ENCODE measurements around the gene MDM2.

MDM2 gene

DNA sequence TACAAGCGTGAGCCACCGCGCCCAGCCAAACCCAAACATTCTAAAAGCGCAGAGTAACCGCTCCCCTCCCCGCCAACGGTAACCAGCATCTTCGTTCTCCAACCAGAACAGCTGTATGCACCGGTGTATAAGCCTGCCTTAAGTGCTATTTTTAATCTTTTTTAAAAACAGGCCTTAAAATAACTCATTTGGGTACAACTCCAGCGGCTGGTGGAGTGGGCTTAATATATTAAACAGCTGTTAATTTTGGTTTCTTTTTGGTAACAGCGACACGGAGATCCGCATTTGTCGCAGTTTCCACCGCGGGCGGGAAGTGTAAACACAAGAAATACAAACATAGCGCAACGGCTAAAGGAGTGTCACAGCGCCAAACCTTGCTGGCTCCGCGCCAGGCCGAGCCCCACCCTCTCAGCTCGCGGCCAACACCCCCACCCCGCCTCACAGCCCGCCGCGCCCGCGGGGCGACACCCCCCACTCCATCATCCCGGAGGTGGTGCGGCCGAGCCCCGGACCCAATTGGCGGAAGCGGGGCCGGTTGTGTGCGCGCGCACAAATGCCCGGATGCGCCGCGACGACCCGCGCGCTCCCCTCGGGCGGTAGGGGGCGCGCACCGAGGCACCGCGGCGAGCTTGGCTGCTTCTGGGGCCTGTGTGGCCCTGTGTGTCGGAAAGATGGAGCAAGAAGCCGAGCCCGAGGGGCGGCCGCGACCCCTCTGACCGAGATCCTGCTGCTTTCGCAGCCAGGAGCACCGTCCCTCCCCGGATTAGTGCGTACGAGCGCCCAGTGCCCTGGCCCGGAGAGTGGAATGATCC is at the start of gene MDM2:
Gene MDM2 (plus strand): TSS at position 602 of the 812 bp plus-strand sequence. CDS start 301 bp downstream, outside the sequence.
- peak; percentile 95 to 96 for DNase-seq

- DNase-seq = no peak
Measured at GRCh38 chr12:68759852-68760251, 48.1 kb upstream of the MDM2 start.

DNA sequence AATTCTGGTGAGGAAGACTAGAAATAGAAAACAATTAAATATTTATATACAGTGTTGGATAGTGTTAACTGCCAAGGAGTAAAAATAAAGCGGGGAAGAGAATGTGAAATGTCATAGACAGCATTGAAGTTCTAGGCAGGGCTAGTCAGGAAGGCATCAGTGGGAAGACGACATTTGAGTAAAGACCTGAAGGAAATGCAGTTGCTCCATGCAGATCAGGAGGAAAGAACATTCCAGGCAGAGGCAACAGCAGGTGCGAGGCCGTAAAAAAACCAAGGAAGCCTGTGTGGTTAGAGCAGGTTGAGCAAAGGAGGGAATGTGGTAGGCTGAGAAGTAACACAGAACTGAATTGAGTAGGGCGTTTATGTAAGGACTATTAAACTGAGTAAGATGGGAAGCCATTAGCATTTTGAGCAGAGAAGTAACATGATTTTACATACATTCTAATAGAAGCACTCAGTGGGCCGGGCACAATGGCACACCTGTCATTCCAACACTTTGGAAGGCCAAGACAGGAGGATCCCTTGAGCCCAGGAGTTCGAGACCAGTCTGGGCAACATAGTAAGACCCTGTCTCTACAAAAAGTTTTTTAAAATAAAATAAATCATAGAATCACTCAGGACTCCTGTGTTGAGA is 47.1 kb upstream of the MDM2 start:
- DNase-seq = no peak

- DNase-seq = no peak
Measured at GRCh38 chr12:68761442-68761812, 46.5 kb upstream of the MDM2 start.

GRCh38 chr12:68761901-68762630 is 45.9 kb upstream of the MDM2 start:
- no peak for DNase-seq

GRCh38 chr12:68762691-68763090 is 45.3 kb upstream of the MDM2 start:
- no peak for DNase-seq

DNA sequence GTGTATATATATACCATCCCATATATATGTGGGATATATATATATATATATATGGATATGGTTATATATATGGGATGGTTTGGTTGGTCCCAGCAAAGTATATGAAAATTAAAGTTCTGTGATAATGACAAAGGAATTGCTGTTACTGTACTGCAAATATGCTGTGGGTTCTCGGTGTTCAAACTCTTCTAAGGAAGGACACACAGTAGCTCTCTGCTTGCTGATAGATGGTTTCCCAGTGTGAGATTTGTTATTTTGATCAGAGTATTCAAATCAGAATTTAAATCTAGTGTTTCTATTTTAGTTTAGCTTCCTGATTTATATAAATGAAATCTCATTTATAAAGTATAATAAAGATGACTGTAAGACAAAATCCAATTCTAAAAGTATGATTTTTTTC is 42.3 kb upstream of the MDM2 start:
- DNase-seq = no peak

- no peak for DNase-seq
Measured at GRCh38 chr12:68766646-68767045, 41.3 kb upstream of the MDM2 start.

GRCh38 chr12:68767191-68767590 is 40.8 kb upstream of the MDM2 start:
- DNase-seq = no peak

GRCh38 chr12:68768431-68768939 is 39.5 kb upstream of the MDM2 start:
- DNase-seq = no peak

- no peak for DNase-seq
Measured at GRCh38 chr12:68769941-68770340, 38.0 kb upstream of the MDM2 start.

GRCh38 chr12:68771223-68771925 is 36.6 kb upstream of the MDM2 start:
- DNase-seq = no peak

DNA sequence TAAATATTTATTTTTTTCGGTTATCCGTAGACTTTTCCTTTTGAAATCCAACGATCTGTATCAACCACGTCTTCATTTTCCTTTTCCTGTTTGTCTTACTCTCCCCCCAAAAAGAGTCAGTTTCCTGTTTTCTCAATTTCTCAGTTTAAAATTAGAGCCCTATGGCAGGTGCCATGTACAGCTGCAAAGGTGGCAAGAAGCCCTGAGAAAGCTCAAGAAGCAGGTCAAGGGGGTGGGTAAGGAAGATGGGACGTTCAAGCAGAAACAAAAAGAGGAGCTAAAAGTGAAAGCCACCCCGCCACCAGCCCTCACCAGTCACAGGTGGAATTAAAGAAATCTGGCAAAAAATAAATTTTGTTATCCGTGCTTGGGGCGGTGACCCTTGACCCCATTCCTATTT is 35.3 kb upstream of the MDM2 start:
- DNase-seq = no peak

GRCh38 chr12:68773582-68773981 is 34.4 kb upstream of the MDM2 start:
- no peak for DNase-seq

DNA sequence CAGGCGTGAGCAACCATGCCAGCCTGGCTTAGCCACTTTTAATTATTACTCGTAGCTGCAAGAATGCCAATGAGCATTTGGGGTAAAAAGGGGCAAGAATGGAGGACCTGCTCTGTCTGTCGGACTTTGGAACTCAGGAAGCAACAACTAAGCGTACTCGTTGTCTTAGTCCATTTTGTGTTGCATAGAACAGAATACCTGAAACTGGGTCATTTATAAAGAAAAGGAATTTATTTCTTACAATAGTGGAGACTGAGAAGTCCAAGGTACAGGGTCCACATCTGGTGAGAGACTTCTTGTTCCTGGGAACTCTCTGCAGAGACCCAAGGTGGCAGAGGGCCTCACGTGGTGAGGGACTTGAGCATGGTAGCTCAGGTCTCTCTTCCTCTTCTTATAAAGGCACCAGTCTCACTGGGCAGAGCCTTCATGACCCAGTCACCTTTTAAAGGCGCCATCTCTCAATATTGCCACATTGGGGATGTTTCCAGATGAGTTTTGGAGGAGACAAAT is 32.8 kb upstream of the MDM2 start:
- DNase-seq = no peak

DNA sequence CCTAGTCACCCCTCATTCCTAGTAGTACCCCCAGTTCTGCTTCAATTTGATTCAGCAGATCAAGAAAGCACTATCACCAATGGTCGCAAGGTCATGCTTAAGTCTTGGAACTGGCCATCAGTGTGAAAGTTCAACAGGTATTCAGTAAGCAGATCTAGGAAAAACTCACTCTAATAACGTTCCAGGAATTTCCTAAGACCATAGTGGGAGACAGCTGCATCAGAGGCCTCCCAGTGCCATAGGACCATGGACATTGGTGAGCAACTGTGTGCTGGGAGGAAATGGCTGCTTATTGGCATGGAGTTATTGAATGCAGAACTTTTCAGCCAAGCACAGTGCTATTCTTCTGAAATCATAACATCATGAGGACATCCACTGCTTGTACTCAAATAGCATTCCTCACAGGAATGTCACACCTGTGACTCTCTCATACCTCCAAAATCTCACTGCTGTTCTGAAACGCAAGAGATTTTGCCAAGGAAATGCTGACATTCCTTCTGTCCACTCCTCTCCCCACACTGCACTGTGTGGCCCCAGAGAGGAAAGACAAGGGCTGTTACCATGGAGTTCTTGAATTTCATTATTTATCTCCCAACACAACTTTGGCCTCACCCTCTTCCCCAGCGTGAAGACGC is 30.9 kb upstream of the MDM2 start:
- DNase-seq = no peak

DNA sequence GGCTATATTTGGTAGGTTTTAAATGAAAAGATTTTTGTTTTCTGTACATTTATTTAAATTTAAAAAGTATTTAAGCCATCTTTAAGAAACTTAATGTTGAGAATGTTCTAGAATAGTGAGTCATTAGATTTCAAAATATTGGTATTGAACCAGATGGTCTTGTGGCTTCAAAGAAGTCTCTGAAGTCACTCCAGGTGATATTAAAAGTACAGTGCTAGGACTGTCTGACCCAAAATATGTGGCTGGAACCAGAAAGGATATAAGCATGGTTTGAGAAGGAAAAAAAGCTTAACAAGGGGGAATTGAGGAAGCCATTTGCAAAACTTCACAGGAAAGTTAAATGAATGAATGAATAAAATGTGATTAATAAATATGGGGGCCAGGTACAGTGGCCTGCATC is 28.7 kb upstream of the MDM2 start:
- DNase-seq = no peak

- DNase-seq = no peak
Measured at GRCh38 chr12:68780731-68781130, 27.2 kb upstream of the MDM2 start.

- no peak for DNase-seq
Measured at GRCh38 chr12:68781728-68782127, 26.2 kb upstream of the MDM2 start.

DNA sequence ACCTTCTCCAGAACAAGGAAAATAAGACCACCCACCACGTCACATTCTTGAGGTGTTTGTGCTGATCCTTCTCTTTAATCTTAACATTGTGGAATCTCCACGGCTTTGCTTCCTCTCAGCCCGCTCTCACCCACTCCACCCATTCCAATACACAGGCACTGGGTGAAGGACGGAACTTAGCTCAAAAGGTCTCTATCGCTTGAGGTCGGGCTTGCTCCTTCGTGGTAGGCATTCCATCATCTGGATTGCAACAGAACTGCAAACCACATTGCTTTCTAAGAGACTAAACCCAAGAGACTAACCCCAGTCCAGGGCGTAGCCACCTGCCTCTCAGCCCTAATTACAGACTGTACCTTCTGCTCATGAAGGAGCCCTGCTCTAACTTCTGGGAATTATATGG is 24.0 kb upstream of the MDM2 start:
- no peak for DNase-seq

DNA sequence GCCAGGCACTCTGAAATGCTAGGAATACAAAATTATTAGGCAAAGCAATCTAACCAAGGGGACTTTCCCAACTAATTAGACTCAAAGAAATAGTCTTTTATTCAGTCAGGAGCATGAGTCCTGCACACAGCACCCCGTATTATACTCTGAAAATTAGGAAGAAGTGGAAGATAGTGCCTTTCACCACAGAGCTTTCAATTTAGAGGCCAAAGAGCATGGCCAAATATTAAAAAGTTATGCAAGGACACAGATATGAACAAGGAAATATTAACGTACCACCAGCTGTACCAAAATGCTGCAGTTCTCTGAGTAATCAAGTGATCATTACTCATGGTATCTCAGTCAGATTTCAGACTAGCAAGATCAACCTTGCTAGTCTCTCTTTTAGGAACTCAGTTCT is 22.6 kb upstream of the MDM2 start:
- DNase-seq = no peak

DNA sequence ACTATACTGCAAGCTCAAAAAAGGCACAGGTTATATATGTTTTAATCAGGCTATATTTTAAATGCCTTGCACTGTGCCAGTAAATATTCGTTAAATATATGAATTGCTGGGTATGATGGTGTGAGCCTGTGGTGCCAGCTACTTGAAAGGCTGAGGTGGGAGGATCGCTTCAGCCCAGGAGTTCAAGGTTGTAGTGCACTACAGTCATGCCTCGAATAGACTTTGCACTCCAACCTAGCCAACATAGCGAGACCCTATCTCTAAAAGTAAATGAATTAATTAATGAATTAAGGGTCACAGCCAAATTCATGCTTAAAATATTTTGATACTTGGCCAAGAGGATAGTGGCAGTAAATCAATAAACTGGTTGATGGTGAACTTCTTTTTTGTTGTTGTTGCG is 22.2 kb upstream of the MDM2 start:
- DNase-seq = no peak

Data from activated T-cell treated with anti-CD3 and anti-CD28 coated beads, Interleukin-2, amount 50 U/mL, for 48 hours (primary cell).